ENCODE data around the gene TMBIM4.

GRCh38 chr12:66109056-66109455 is 60.7 kb downstream of the TMBIM4 start:
- TF ChIP-seq CTCF (IDR thresholded peaks at IDR 0.05; ENCODE audit: insufficient read depth, low read length, poor library complexity, severe bottlenecking), result no peak
- TF ChIP-seq EZH2phosphoT487 (conservative IDR thresholded peaks at IDR 0.05; ENCODE audit: low read length), result no peak
